ENCODE results near the gene IAH1.

The IAH1 gene

GRCh38 chr2:9527995-9528787 lies 53.8 kb downstream of the IAH1 start:
- no peak for DNase-seq (ENCODE audit: low read depth)

GRCh38 chr2:9532421-9532820 lies 58.1 kb downstream of the IAH1 start:
- no peak for DNase-seq (ENCODE audit: low read depth)

GRCh38 chr2:9533663-9534062 lies 59.3 kb downstream of the IAH1 start:
- DNase-seq (ENCODE audit: low read depth) = no peak

GRCh38 chr2:9535177-9535576 lies 60.8 kb downstream of the IAH1 start:
- DNase-seq (ENCODE audit: low read depth) = no peak

- no peak for DNase-seq (ENCODE audit: low read depth)
Observed at GRCh38 chr2:9536504-9536903, 62.2 kb downstream of the IAH1 start.

- DNase-seq (ENCODE audit: low read depth) = no peak
Observed at GRCh38 chr2:9538000-9538507, 63.7 kb downstream of the IAH1 start.

Data from CMK (cell line).